OCI-LY1 (cell line): ENCODE data around the gene THSD7A.

ENCODE experiments used
- H2AFZ ChIP-seq: fragments of 200-600 bp; sonication (generic), shearing (Covaris generic); 2 replicates; pipeline ENCODE4 v1.6.0; 2014; ENCODE audit warnings: antibody characterized with exemption, mild to moderate bottlenecking, low read length
- H3F3A ChIP-seq: fragments of 200-600 bp; sonication (generic), shearing (Covaris generic); 2 replicates; pipeline ENCODE4 v1.6.0; 2014; ENCODE audit warnings: mild to moderate bottlenecking, antibody characterized with exemption, low read length, moderate library complexity; ENCODE audit not compliant: insufficient read depth
- H3K27ac ChIP-seq: fragments of 200-600 bp; sonication (generic); 2 replicates; pipeline ENCODE4 v1.5.1; 2014; ENCODE audit warnings: low read length, mixed run types, mild to moderate bottlenecking, low read depth; ENCODE audit not compliant: poor library complexity, severe bottlenecking
- H3K27me3 ChIP-seq: fragments of 200-600 bp; sonication (generic); 2 replicates; pipeline ENCODE4 v1.6.0; 2014; ENCODE audit warnings: antibody characterized with exemption, mild to moderate bottlenecking, low read length, moderate library complexity; ENCODE audit not compliant: insufficient read depth
- H3K36me3 ChIP-seq: fragments of 200-600 bp; sonication (generic); 2 replicates; pipeline ENCODE4 v1.6.1; 2014; ENCODE audit warnings: mild to moderate bottlenecking, antibody characterized with exemption, low read length, moderate library complexity, mixed read lengths; ENCODE audit not compliant: insufficient read depth
- H3K4me1 ChIP-seq: fragments of 200-600 bp; sonication (generic); 2 replicates; pipeline ENCODE4 v1.5.1; 2014; ENCODE audit warnings: mild to moderate bottlenecking, low read length, moderate library complexity; ENCODE audit not compliant: insufficient read depth, severe bottlenecking
- H3K4me2 ChIP-seq: fragments of 200-600 bp; sonication (generic), shearing (Covaris generic); 2 replicates; pipeline ENCODE4 v1.6.1; 2014; ENCODE audit warnings: low read length
- H3K4me3 ChIP-seq: fragments of 200-600 bp; sonication (generic); 2 replicates; pipeline ENCODE4 v1.5.1; 2014; ENCODE audit warnings: low read length, low read depth, mild to moderate bottlenecking, mixed read lengths; ENCODE audit not compliant: poor library complexity, severe bottlenecking
- H3K79me2 ChIP-seq: fragments of 200-600 bp; shearing (Covaris generic); 2 replicates; pipeline ENCODE4 v1.6.1; 2016; ENCODE audit warnings: mixed run types, low read length, mixed read lengths; ENCODE audit not compliant: insufficient read depth
- H3K9ac ChIP-seq: fragments of 200-600 bp; sonication (generic), shearing (Covaris generic); 2 replicates; pipeline ENCODE4 v1.6.1; 2014; ENCODE audit warnings: mild to moderate bottlenecking, low read length, mixed read lengths
- H3K9me2 ChIP-seq: fragments of 200-600 bp; sonication (generic), shearing (Covaris generic); 2 replicates; pipeline ENCODE4 v1.6.1; 2014; ENCODE audit warnings: low read depth, mild to moderate bottlenecking, low read length, mixed read lengths
- H3K9me3 ChIP-seq: fragments of 200-600 bp; shearing (Covaris generic); 2 replicates; pipeline ENCODE4 v1.6.1; 2014; ENCODE audit warnings: low read length, mixed read lengths
- H4K20me1 ChIP-seq: fragments of 200-600 bp; sonication (generic), shearing (Covaris generic); 2 replicates; pipeline ENCODE4 v1.6.0; 2016; ENCODE audit warnings: mild to moderate bottlenecking, low read length; ENCODE audit not compliant: insufficient read depth
- EZH2 ChIP-seq: fragments of 200-600 bp; sonication (generic), shearing (Covaris generic); IDR thresholded peaks from 2 replicates; pipeline ENCODE4 v1.8.0; 2017; ENCODE audit warnings: borderline replicate concordance, mixed run types, mild to moderate bottlenecking, antibody characterized with exemption, low read length, moderate library complexity, mixed read lengths
- TF ChIP-seq, protein P1 (sequence below): fragments of 200-600 bp; sonication (generic), shearing (Covaris generic); IDR thresholded peaks from 2 replicates; pipeline ENCODE4 v1.5.1; 2017; ENCODE audit warnings: mild to moderate bottlenecking, antibody characterized with exemption, low read length, moderate library complexity, mixed read lengths

The THSD7A gene

DNA sequence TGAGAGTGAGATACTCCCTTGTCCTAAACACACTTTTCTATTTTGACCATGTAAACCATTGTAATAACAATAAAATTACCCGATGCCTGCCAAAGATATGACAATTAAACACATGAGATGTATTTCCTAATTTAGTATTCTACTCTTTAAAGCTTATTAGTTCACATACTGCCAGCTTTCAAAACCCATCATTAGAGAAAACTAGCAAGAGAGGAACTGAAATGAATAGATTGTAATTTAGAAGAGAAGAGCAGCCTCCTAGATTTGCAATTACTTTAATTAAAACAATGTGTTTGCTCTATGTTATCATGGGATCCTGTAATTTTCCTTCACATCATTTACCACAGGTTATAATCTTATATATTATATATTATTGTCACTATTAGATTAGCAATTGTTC, 428.2 kb downstream of the THSD7A start:
- no peak for TF ChIP-seq EZH2
- TF ChIP-seq, protein P1, sequence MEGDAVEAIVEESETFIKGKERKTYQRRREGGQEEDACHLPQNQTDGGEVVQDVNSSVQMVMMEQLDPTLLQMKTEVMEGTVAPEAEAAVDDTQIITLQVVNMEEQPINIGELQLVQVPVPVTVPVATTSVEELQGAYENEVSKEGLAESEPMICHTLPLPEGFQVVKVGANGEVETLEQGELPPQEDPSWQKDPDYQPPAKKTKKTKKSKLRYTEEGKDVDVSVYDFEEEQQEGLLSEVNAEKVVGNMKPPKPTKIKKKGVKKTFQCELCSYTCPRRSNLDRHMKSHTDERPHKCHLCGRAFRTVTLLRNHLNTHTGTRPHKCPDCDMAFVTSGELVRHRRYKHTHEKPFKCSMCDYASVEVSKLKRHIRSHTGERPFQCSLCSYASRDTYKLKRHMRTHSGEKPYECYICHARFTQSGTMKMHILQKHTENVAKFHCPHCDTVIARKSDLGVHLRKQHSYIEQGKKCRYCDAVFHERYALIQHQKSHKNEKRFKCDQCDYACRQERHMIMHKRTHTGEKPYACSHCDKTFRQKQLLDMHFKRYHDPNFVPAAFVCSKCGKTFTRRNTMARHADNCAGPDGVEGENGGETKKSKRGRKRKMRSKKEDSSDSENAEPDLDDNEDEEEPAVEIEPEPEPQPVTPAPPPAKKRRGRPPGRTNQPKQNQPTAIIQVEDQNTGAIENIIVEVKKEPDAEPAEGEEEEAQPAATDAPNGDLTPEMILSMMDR: no peak
- H3K9me2 ChIP-seq: no peaks in the 10 kb centered on the region
- H3K4me2 ChIP-seq: no peak overlapping the region
- no peaks in the 10 kb centered on the region for H3K4me1 ChIP-seq
- H3K27me3 ChIP-seq: no peaks in the 10 kb centered on the region
- no peaks in the 10 kb centered on the region for H3K79me2 ChIP-seq
- no peak overlapping the region for H3K9ac ChIP-seq
- H3K36me3 ChIP-seq: no peaks in the 10 kb centered on the region
- no peak overlapping the region for H3K4me3 ChIP-seq
- no peaks in the 10 kb centered on the region for H3K9me3 ChIP-seq
- H4K20me1 ChIP-seq: no peaks in the 10 kb centered on the region
- no peaks in the 10 kb centered on the region for H3F3A ChIP-seq
- no peak overlapping the region for H2AFZ ChIP-seq
- no peak overlapping the region for H3K27ac ChIP-seq

DNA sequence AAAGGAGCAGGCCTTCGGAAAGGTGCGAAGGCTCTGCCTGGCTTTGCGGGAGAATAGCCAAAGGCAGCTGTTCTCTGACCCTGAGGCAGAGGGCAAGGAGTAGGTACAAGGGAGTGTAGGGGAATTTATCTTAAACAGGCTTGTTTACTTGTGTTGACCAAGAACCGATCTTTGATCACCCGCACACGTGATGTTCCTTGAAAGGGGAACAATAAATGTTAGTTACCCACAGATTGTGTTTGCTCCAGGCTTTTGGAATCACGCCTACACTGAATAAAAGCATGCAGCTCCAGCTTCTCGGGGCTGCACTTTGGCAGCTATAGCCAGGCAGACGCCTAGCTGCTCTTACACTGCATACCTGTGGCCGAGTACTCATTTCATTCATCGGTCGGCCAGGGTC, 437.6 kb downstream of the THSD7A start:
- Histone ChIP-seq H3K79me2 (no peaks in the 10 kb centered on the region), H3K9me3 (no peaks in the 10 kb centered on the region), H3F3A (no peaks in the 10 kb centered on the region), H2AFZ (no peak overlapping the region), H3K27ac (no peak overlapping the region), H3K4me1 (no peaks in the 10 kb centered on the region), H3K9ac (no peak overlapping the region), H4K20me1 (no peaks in the 10 kb centered on the region), H3K4me3 (no peak overlapping the region), H3K36me3 (no peaks in the 10 kb centered on the region), H3K9me2 (no peaks in the 10 kb centered on the region), H3K27me3 (no peaks in the 10 kb centered on the region), H3K4me2 (no peak overlapping the region)
- TF ChIP-seq, protein P1: no peak
- TF ChIP-seq EZH2: no peak

DNA sequence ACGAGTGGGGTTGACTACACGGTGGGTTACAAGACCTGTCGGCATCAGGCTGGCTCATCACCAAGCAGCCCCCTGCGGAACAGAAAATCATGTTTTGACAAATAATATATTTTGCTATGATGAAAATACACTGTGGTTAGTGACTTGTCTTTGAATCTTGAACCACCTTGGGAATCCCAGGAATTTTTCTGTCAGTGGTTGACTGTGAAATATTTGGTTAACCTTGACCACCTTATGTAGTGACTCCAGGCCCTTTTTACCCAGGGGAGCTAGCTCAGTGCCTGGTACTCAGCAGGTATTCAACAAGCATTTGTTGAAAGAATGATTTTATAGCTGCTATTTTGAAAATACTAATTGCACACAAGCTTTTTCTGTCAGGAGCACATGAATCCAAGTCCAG, 452.4 kb downstream of the THSD7A start:
- Histone ChIP-seq H4K20me1 (no peaks in the 10 kb centered on the region), H3K9me3 (no peaks in the 10 kb centered on the region), H3K9me2 (no peaks in the 10 kb centered on the region), H3F3A (no peaks in the 10 kb centered on the region), H3K4me3 (no peak overlapping the region), H3K27ac (no peak overlapping the region), H3K36me3 (no peaks in the 10 kb centered on the region), H3K4me2 (no peak overlapping the region), H3K79me2 (no peaks in the 10 kb centered on the region), H3K9ac (no peak overlapping the region), H3K27me3 (no peaks in the 10 kb centered on the region), H2AFZ (no peak overlapping the region), H3K4me1 (no peaks in the 10 kb centered on the region)
- TF ChIP-seq, protein P1: no peak
- TF ChIP-seq EZH2: no peak
